Measurements from ENCODE around the gene DNLZ.

The DNLZ gene

DNA sequence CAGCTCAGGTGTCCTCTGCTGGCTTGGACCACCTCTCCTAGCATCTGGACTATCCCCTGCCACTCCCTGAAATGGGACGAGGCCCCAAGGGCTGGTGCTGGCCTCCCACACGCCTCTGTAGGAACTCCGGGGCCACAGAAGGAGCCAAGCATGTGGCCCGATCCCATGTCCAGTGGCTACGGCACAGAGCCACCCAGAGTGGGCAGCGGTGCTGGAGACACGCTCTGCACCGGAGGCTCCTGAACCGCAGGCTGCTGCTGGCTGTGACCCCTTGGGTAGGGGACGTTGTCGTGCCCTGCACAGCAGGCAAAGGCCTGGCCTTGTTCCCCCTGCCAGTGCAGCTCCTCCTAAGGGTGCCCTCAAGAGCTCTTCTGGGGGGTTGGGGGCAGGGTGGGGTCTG is 16.3 kb upstream of the DNLZ start:
- TF ChIP-seq CTCF (IDR thresholded peaks at IDR 0.05; ENCODE audit: borderline replicate concordance, insufficient read depth, low read depth, low read length): no peak
- no peak overlapping the region for H3K4me3 ChIP-seq (ENCODE audit: low read depth, low read length)

- TF ChIP-seq CTCF (IDR thresholded peaks at IDR 0.05; ENCODE audit: borderline replicate concordance, insufficient read depth, low read depth, low read length): no peak
- H3K4me3 ChIP-seq (ENCODE audit: low read depth, low read length): no peak overlapping the region
Observed at GRCh38 chr9:136379401-136379800, 15.9 kb upstream of the DNLZ start.

DNA sequence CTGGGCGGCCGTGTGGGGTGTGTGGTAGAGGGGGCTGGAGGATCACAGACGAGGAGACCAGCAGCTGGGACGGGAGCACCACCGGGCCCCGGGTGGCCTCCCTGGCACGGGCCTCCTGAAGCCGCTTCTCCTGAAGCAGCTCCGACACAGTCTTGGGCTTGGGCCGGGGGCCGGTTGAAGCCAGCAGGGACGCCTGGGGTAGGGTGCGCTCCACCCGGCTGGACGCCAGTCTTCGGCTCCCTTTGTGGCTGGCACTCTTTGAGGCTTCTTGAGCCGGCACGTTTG is 15.4 kb upstream of the DNLZ start:
- H3K4me3 ChIP-seq (ENCODE audit: low read depth, low read length): no peak overlapping the region
- TF ChIP-seq CTCF (IDR thresholded peaks at IDR 0.05; ENCODE audit: borderline replicate concordance, insufficient read depth, low read depth, low read length): no peak

- no peak for TF ChIP-seq CTCF (IDR thresholded peaks at IDR 0.05; ENCODE audit: borderline replicate concordance, insufficient read depth, low read depth, low read length)
- H3K4me3 ChIP-seq (ENCODE audit: low read depth, low read length): no peak overlapping the region
Observed at GRCh38 chr9:136378170-136379002, 14.8 kb upstream of the DNLZ start.

DNA sequence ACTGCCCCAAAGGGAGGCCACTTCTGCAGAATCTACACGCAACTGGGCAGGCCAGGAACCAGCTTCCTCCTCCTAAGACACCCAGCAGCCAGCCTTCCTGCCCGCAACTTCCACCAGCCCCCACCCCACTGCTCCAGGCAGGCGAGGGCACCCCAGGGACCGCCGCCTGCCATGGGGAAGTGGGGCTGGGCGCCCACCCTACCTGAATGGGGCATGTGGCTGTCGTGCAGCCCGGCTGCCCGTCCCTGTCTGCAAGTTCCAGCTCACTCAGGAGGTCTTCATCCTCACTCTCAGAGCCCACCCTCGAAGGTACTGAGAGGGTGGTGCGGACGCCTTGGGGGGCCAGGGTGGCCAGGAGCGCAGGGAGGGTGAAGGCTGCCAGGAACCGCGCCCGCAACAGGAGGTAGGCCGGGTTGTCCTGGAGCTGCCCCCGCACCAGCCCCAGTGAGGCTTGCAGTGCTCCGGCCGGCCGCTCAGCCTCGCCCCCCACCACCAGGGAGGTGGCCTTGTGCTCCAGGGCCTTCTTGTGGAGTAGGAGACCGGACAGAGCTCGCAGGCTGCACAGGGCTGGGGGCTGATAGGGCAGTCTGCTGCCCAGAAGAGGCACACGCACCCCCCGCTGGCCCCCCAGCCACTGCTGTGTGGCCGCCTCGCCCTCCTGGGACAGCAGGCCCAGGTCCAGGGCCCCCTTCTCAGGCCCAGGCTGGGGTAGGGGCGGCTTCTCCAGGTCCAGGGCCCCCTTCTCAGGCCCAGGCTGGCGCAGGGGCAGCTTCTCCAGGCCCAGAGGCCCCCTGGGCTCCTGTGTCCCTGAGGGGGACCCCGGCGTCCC is 14.0 kb upstream of the DNLZ start:
- no peak for TF ChIP-seq CTCF (IDR thresholded peaks at IDR 0.05; ENCODE audit: borderline replicate concordance, insufficient read depth, low read depth, low read length)
- H3K4me3 ChIP-seq (ENCODE audit: low read depth, low read length): no peak overlapping the region

DNA sequence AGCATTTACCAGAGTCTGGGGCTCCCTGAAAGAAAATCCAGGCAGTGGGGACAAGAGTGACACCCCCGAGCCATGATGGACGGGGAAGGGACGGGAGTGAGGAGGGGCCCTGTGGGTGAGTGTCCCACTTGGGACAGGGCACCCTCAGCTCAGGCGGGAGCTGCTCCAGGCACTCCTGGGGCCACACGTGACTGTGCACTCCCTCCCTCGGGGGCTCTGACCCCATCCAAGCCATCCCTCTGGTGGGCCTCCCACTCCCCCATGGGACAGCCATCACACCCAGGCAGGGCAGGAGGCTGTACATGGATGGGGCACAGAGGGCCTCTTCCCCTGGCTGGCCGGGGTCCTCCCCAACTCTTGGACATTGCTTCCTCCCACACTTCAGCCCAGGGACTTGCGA is 12.9 kb upstream of the DNLZ start:
- no peak for TF ChIP-seq CTCF (IDR thresholded peaks at IDR 0.05; ENCODE audit: borderline replicate concordance, insufficient read depth, low read depth, low read length)
- H3K4me3 ChIP-seq (ENCODE audit: low read depth, low read length): no peak overlapping the region

DNA sequence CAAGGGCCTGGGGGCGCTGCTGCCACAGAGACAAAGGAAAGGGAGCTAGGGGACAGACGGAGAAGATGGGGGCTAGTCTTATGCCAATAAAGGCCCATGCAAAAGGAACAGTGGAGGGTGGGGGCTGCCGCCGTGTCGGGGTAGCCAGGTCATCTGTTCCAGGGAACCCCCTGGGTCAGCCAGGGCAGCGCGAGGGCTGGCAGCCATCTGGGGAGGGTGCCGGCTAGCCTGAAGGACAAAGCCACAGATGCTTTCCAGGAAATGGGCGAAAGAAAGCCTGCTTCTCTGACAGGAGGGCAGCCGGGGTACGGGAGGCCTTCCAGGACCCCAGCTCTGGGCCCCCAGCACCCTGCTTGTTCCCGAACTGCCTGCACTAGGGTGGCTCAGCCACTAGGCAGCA is 11.6 kb upstream of the DNLZ start:
- TF ChIP-seq CTCF (IDR thresholded peaks at IDR 0.05; ENCODE audit: borderline replicate concordance, insufficient read depth, low read depth, low read length): no peak
- no peak overlapping the region for H3K4me3 ChIP-seq (ENCODE audit: low read depth, low read length)
